ENCODE data around the gene C8G. TPM values are rescaled to one million over a fixed set of nuclear protein-coding genes. Genes with fewer than 3 reads are reported as not detected.

The C8G gene
- total RNA-seq, 1 experiment from 2014 or later = 2.9 TPM

- no peak for TF ChIP-seq SIN3A (IDR thresholded peaks at IDR 0.05; ENCODE audit: borderline replicate concordance, insufficient read depth, low read depth, low read length)
- no peak for TF ChIP-seq REST (IDR thresholded peaks at IDR 0.05; ENCODE audit: insufficient read depth in 1 of 2, low read depth in 2 of 2, low read length in 1 of 2)
- TF ChIP-seq, protein P1, sequence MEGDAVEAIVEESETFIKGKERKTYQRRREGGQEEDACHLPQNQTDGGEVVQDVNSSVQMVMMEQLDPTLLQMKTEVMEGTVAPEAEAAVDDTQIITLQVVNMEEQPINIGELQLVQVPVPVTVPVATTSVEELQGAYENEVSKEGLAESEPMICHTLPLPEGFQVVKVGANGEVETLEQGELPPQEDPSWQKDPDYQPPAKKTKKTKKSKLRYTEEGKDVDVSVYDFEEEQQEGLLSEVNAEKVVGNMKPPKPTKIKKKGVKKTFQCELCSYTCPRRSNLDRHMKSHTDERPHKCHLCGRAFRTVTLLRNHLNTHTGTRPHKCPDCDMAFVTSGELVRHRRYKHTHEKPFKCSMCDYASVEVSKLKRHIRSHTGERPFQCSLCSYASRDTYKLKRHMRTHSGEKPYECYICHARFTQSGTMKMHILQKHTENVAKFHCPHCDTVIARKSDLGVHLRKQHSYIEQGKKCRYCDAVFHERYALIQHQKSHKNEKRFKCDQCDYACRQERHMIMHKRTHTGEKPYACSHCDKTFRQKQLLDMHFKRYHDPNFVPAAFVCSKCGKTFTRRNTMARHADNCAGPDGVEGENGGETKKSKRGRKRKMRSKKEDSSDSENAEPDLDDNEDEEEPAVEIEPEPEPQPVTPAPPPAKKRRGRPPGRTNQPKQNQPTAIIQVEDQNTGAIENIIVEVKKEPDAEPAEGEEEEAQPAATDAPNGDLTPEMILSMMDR (IDR thresholded peaks at IDR 0.05) = no peak
- no peak for TF ChIP-seq TCF7L2 (IDR thresholded peaks at IDR 0.05; ENCODE audit: low read depth, low read length)
- no peak for TF ChIP-seq POLR2AphosphoS5 (IDR thresholded peaks at IDR 0.05; ENCODE audit: low read depth, low read length)
- H3K9me3 ChIP-seq (ENCODE audit: control insufficient read depth, insufficient read depth, low read depth, low read length) = no peaks in the 10 kb centered on the region
- H3K4me1 ChIP-seq (ENCODE audit: control insufficient read depth, insufficient read depth, low read length) = no peaks in the 10 kb centered on the region
- BruUV-seq (replicated peaks) = no TSS peak
- ChIA-PET CTCF (no interaction called here), POLR2A (no interaction called here)
- intact Hi-C loops (cut with micrococcal nuclease; ENCODE audit: unreplicated experiment) (no loop called here), in situ Hi-C loops (cut with HindIII; ENCODE audit: low pct_unique_long_range_greater_than_20kb, low sequenced_read_pairs) (no loop called here)
- H3K27me3 ChIP-seq (ENCODE audit: control insufficient read depth, insufficient read depth, low read length) = no peaks in the 10 kb centered on the region
- H3K27ac ChIP-seq (ENCODE audit: low read length) = no peak overlapping the region
- H3K4me3 ChIP-seq (ENCODE audit: low read depth in 2 of 2, low read length in 2 of 2) = no peak overlapping the region
- no peaks in the 10 kb centered on the region for H3K36me3 ChIP-seq (ENCODE audit: control insufficient read depth, insufficient read depth, low read length)
- ATAC-seq = no peak
- no peak for DNase-seq (ENCODE audit: low read depth, low spot score)
Observed at GRCh38 chr9:136956604-136957003, 11.6 kb downstream of the C8G start.

- CTCF ChIA-PET = no interaction called here
- Histone ChIP-seq H3K9me3 (ENCODE audit: control insufficient read depth, insufficient read depth, low read depth, low read length) (no peaks in the 10 kb centered on the region), H3K27me3 (ENCODE audit: control insufficient read depth, insufficient read depth, low read length) (no peaks in the 10 kb centered on the region), H3K36me3 (ENCODE audit: control insufficient read depth, insufficient read depth, low read length) (no peaks in the 10 kb centered on the region), H3K4me1 (ENCODE audit: control insufficient read depth, insufficient read depth, low read length) (no peaks in the 10 kb centered on the region), H3K27ac (ENCODE audit: low read length) (no peak overlapping the region), H3K4me3 (ENCODE audit: low read depth in 2 of 2, low read length in 2 of 2) (no peak overlapping the region)
- DNase-seq (ENCODE audit: low read depth, low spot score) = no peak
- POLR2A ChIA-PET = no interaction called here
- TF ChIP-seq, protein P1 (IDR thresholded peaks at IDR 0.05) = no peak
- TF ChIP-seq SIN3A (IDR thresholded peaks at IDR 0.05; ENCODE audit: borderline replicate concordance, insufficient read depth, low read depth, low read length) (no peak), TCF7L2 (IDR thresholded peaks at IDR 0.05; ENCODE audit: low read depth, low read length) (no peak), REST (IDR thresholded peaks at IDR 0.05; ENCODE audit: insufficient read depth in 1 of 2, low read depth in 2 of 2, low read length in 1 of 2) (no peak), POLR2AphosphoS5 (IDR thresholded peaks at IDR 0.05; ENCODE audit: low read depth, low read length) (no peak)
- no peak for ATAC-seq
- intact Hi-C loops (cut with micrococcal nuclease; ENCODE audit: unreplicated experiment) (no loop called here), in situ Hi-C loops (cut with HindIII; ENCODE audit: low pct_unique_long_range_greater_than_20kb, low sequenced_read_pairs) (no loop called here)
- BruUV-seq (replicated peaks) = no TSS peak
Observed at GRCh38 chr9:136957461-136957860, 12.4 kb downstream of the C8G start.
